GM18526 (cell line): Measurements from ENCODE around the gene OSGEP.

ENCODE experiments used
- POLR2A ChIP-seq: IDR thresholded peaks from 3 replicates; pipeline ENCODE4 v1.6.1; 2011; ENCODE audit not compliant: insufficient read length; ENCODE audit errors: extremely low read depth

The OSGEP gene

GRCh38 chr14:20454516-20455354 lies at the start of gene OSGEP, which contains the start of gene APEX1:
Gene OSGEP (minus strand): TSS chr14:20454812. CDS start chr14:20454683, 129 bp downstream.
Gene APEX1 (plus strand): TSS chr14:20455226. CDS start chr14:20455646, 420 bp downstream.
- peak; percentile 86 for TF ChIP-seq POLR2A

GRCh38 chr14:20503898-20504297 lies 49.3 kb upstream of the OSGEP start:
- no peak for TF ChIP-seq POLR2A

GRCh38 chr14:20501346-20501745 lies 46.7 kb upstream of the OSGEP start:
- TF ChIP-seq POLR2A, result no peak

- TF ChIP-seq POLR2A, result no peak
Observed at GRCh38 chr14:20499881-20500280, 45.3 kb upstream of the OSGEP start.

- no peak for TF ChIP-seq POLR2A
Observed at GRCh38 chr14:20499108-20499507, 44.5 kb upstream of the OSGEP start.

- no peak for TF ChIP-seq POLR2A
Observed at GRCh38 chr14:20498622-20499021, 44.0 kb upstream of the OSGEP start.

- TF ChIP-seq POLR2A, result no peak
Observed at GRCh38 chr14:20494935-20495766, 40.5 kb upstream of the OSGEP start.

GRCh38 chr14:20493634-20494033 lies 39.0 kb upstream of the OSGEP start:
- TF ChIP-seq POLR2A, result no peak

GRCh38 chr14:20492486-20492885 lies 37.9 kb upstream of the OSGEP start:
- no peak for TF ChIP-seq POLR2A

GRCh38 chr14:20490563-20490962 lies 36.0 kb upstream of the OSGEP start:
- no peak for TF ChIP-seq POLR2A

GRCh38 chr14:20489093-20489994 lies 34.7 kb upstream of the OSGEP start:
- no peak for TF ChIP-seq POLR2A

GRCh38 chr14:20487396-20487725 lies 32.7 kb upstream of the OSGEP start:
- no peak for TF ChIP-seq POLR2A

- no peak for TF ChIP-seq POLR2A
Observed at GRCh38 chr14:20486684-20487395, 32.2 kb upstream of the OSGEP start.

- no peak for TF ChIP-seq POLR2A
Observed at GRCh38 chr14:20485900-20486299, 31.3 kb upstream of the OSGEP start.
